ENCODE results near the gene BFSP2.
"Not testable (repeated sequence)": the region's sequence is repeated elsewhere in the genome, so short reads cannot be mapped to it uniquely, and the experiment has no call there.

The BFSP2 gene

GRCh38 chr3:133479895-133480669, 80.2 kb downstream of the BFSP2 start:
- no peak for DNase-seq (ENCODE audit: low read depth)

- DNase-seq (ENCODE audit: low read depth) = not testable (repeated sequence)
Observed at GRCh38 chr3:133482474-133482873, 82.6 kb downstream of the BFSP2 start.

- no peak for DNase-seq (ENCODE audit: low read depth)
Observed at GRCh38 chr3:133486658-133487057, 86.8 kb downstream of the BFSP2 start.

GRCh38 chr3:133487204-133487603, 87.3 kb downstream of the BFSP2 start:
- no peak for DNase-seq (ENCODE audit: low read depth)

GRCh38 chr3:133487920-133488540, 88.2 kb downstream of the BFSP2 start:
- peak; percentile 28 for DNase-seq (ENCODE audit: low read depth)

GRCh38 chr3:133488785-133489367, 89.0 kb downstream of the BFSP2 start:
- no peak for DNase-seq (ENCODE audit: low read depth)

GRCh38 chr3:133489466-133490085, 89.7 kb downstream of the BFSP2 start:
- DNase-seq (ENCODE audit: low read depth) = no peak

- DNase-seq (ENCODE audit: low read depth) = no peak
Observed at GRCh38 chr3:133490468-133491351, 90.9 kb downstream of the BFSP2 start.

- no peak for DNase-seq (ENCODE audit: low read depth)
Observed at GRCh38 chr3:133491481-133492059, 91.7 kb downstream of the BFSP2 start.

- no peak for DNase-seq (ENCODE audit: low read depth)
Observed at GRCh38 chr3:133492159-133492741, 92.4 kb downstream of the BFSP2 start.

- no peak for DNase-seq (ENCODE audit: low read depth)
Observed at GRCh38 chr3:133494469-133494868, 94.6 kb downstream of the BFSP2 start.

GRCh38 chr3:133502542-133502941, 102.7 kb downstream of the BFSP2 start:
- DNase-seq (ENCODE audit: low read depth) = not testable (repeated sequence)

- no peak for DNase-seq (ENCODE audit: low read depth)
Observed at GRCh38 chr3:133503409-133503808, 103.6 kb downstream of the BFSP2 start.

- no peak for DNase-seq (ENCODE audit: low read depth)
Observed at GRCh38 chr3:133504736-133505135, 104.9 kb downstream of the BFSP2 start.

GRCh38 chr3:133505813-133506212, 106.0 kb downstream of the BFSP2 start:
- no peak for DNase-seq (ENCODE audit: low read depth)

GRCh38 chr3:133506215-133506901, 106.5 kb downstream of the BFSP2 start:
- DNase-seq (ENCODE audit: low read depth) = no peak

GRCh38 chr3:133509488-133509887, 109.6 kb downstream of the BFSP2 start:
- no peak for DNase-seq (ENCODE audit: low read depth)

GRCh38 chr3:133512416-133513089, 112.7 kb downstream of the BFSP2 start:
- DNase-seq (ENCODE audit: low read depth) = no peak

- no peak for DNase-seq (ENCODE audit: low read depth)
Observed at GRCh38 chr3:133514418-133514817, 114.6 kb downstream of the BFSP2 start.

- no peak for DNase-seq (ENCODE audit: low read depth)
Observed at GRCh38 chr3:133515127-133515526, 115.3 kb downstream of the BFSP2 start.
